ENCODE data around the gene SMOC1. TPM values are rescaled to one million over a fixed set of nuclear protein-coding genes. Genes with fewer than 3 reads are reported as not detected.

SMOC1 gene
- total RNA-seq, 1 experiment from 2014 or later: 0.14 TPM

DNA sequence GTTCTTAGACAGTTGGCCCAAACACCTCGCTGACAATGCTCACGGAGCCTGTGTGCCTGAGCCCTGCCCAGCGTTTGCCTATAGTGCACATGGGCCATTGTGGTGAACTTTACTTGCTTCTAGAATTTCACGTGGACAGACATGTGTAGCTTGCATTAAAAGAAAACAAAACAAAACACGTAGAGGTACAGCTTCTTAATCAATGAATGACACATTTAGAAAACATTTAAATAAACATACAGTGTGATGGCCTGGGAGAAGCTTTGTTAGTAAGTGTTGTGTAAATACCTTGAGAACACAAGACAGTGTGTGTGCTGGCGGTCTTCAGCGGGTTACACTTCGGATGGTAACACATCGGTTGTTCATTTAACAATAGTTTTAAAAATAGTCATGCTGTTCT lies 38.1 kb downstream of the SMOC1 start:
- no peaks in the 10 kb centered on the region for H3K27me3 ChIP-seq (replicated peaks; ENCODE audit: control insufficient read depth, insufficient read depth, low read length)
- Mint-ChIP-seq H3K27ac (ENCODE audit: unreplicated experiment) (no peak overlapping the region), H3K27me3 (ENCODE audit: insufficient read depth, unreplicated experiment) (no peaks in the 10 kb centered on the region), H3K4me3 (ENCODE audit: unreplicated experiment) (no peak overlapping the region), H3K36me3 (ENCODE audit: insufficient read depth, unreplicated experiment) (no peaks in the 10 kb centered on the region), H3K4me1 (ENCODE audit: low read depth, unreplicated experiment) (no peaks in the 10 kb centered on the region), H3K9me3 (ENCODE audit: unreplicated experiment) (no peaks in the 10 kb centered on the region)
- intact Hi-C loops (cut with micrococcal nuclease; ENCODE audit: unreplicated experiment): no loop called here
- H3K4me1 ChIP-seq: no peaks in the 10 kb centered on the region
- no peaks in the 10 kb centered on the region for H3K36me3 ChIP-seq (ENCODE audit: control insufficient read depth, insufficient read depth, low read length)
- H3K9me3 ChIP-seq: no peaks in the 10 kb centered on the region
- BruUV-seq (replicated peaks): no TSS peak
- ChIA-PET CTCF (interaction anchor here (0.6 kb wide), 1 partner anchor 97 kb away, joined by 3 read pairs; no protein-coding TSS in a partner anchor), POLR2A (no interaction called here)
- H3K4me3 ChIP-seq (ENCODE audit: low read depth, low read length): no peak overlapping the region
- DNase-seq: no peak
- no peak for TF ChIP-seq CTCF (IDR thresholded peaks at IDR 0.05; ENCODE audit: insufficient read depth in 1 of 2, low read depth in 1 of 2, low read length in 1 of 2, severe bottlenecking in 1 of 2, unreplicated experiment in 1 of 2)

GRCh38 chr14:69919815-69920214 lies 40.6 kb downstream of the SMOC1 start:
- TF ChIP-seq CTCF (IDR thresholded peaks at IDR 0.05; ENCODE audit: insufficient read depth in 1 of 2, low read depth in 1 of 2, low read length in 1 of 2, severe bottlenecking in 1 of 2, unreplicated experiment in 1 of 2): no peak
- no peak overlapping the region for H3K27ac Mint-ChIP-seq (ENCODE audit: unreplicated experiment)
- no peak overlapping the region for H3K4me3 Mint-ChIP-seq (ENCODE audit: unreplicated experiment)
- Histone ChIP-seq H3K27me3 (replicated peaks; ENCODE audit: control insufficient read depth, insufficient read depth, low read length) (no peaks in the 10 kb centered on the region), H3K4me3 (ENCODE audit: low read depth, low read length) (no peak overlapping the region), H3K9me3 (no peaks in the 10 kb centered on the region), H3K4me1 (no peaks in the 10 kb centered on the region), H3K36me3 (ENCODE audit: control insufficient read depth, insufficient read depth, low read length) (no peaks in the 10 kb centered on the region)
- no TSS peak for BruUV-seq (replicated peaks)
- H3K9me3 Mint-ChIP-seq (ENCODE audit: unreplicated experiment): no peaks in the 10 kb centered on the region
- ChIA-PET POLR2A (no interaction called here), CTCF (no interaction called here)
- intact Hi-C loops (cut with micrococcal nuclease; ENCODE audit: unreplicated experiment): no loop called here
- DNase-seq: no peak
- no peaks in the 10 kb centered on the region for H3K4me1 Mint-ChIP-seq (ENCODE audit: low read depth, unreplicated experiment)
- no peaks in the 10 kb centered on the region for H3K27me3 Mint-ChIP-seq (ENCODE audit: insufficient read depth, unreplicated experiment)
- H3K36me3 Mint-ChIP-seq (ENCODE audit: insufficient read depth, unreplicated experiment): no peaks in the 10 kb centered on the region

DNA sequence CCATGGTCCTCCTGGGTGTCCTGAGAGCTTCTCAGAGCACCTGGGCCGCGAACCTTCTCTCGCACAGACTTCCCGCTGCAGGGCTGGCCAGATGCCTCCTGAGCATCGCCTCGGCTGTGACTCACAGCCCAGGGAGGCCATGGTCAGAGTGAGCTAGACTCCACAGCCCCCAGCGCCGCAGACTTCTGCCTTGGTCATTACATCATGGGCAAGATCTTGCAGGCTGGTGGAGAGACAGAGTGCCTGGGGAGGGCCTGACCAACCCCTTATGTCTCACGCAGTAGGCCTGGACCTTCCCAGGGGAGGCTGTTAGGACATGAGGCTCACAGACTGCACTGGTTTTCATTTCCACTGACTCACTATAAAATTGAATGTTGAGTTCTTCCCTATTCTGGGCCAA lies 41.8 kb downstream of the SMOC1 start:
- Mint-ChIP-seq H3K27ac (ENCODE audit: unreplicated experiment) (no peak overlapping the region), H3K4me3 (ENCODE audit: unreplicated experiment) (no peak overlapping the region), H3K36me3 (ENCODE audit: insufficient read depth, unreplicated experiment) (no peaks in the 10 kb centered on the region), H3K9me3 (ENCODE audit: unreplicated experiment) (no peaks in the 10 kb centered on the region), H3K4me1 (ENCODE audit: low read depth, unreplicated experiment) (no peaks in the 10 kb centered on the region), H3K27me3 (ENCODE audit: insufficient read depth, unreplicated experiment) (no peaks in the 10 kb centered on the region)
- no peak for DNase-seq
- no peak for TF ChIP-seq CTCF (IDR thresholded peaks at IDR 0.05; ENCODE audit: insufficient read depth in 1 of 2, low read depth in 1 of 2, low read length in 1 of 2, severe bottlenecking in 1 of 2, unreplicated experiment in 1 of 2)
- H3K4me3 ChIP-seq (ENCODE audit: low read depth, low read length): no peak overlapping the region
- intact Hi-C loops (cut with micrococcal nuclease; ENCODE audit: unreplicated experiment): no loop called here
- no TSS peak for BruUV-seq (replicated peaks)
- H3K27me3 ChIP-seq (replicated peaks; ENCODE audit: control insufficient read depth, insufficient read depth, low read length): no peaks in the 10 kb centered on the region
- H3K4me1 ChIP-seq: no peaks in the 10 kb centered on the region
- CTCF ChIA-PET: no interaction called here
- POLR2A ChIA-PET: no interaction called here
- no peaks in the 10 kb centered on the region for H3K9me3 ChIP-seq
- no peaks in the 10 kb centered on the region for H3K36me3 ChIP-seq (ENCODE audit: control insufficient read depth, insufficient read depth, low read length)

Measured in Caco-2 (cell line).